Subcutaneous abdominal adipose tissue (tissue), 5 donors: ENCODE data around the gene PLEKHA4.

Source experiments
- H3K27ac ChIP-seq: one replicate; pipeline ENCODE4 v1.7.0; 2013; ENCODE audit warnings: low read depth, mild to moderate bottlenecking, inconsistent platforms, low read length, moderate library complexity
- H3K27me3 ChIP-seq, 5 donors: one replicate each; pipeline ENCODE4 v1.7.0; 2013; ENCODE audit warnings: low read length in 5 of 5, inconsistent platforms in 1 of 5; ENCODE audit not compliant: control insufficient read depth in 5 of 5, insufficient read depth in 4 of 5
- H3K36me3 ChIP-seq, 5 donors: one replicate each; pipeline ENCODE4 v1.7.0; 2013; ENCODE audit warnings: low read length in 5 of 5; ENCODE audit not compliant: control insufficient read depth in 5 of 5, insufficient read depth in 5 of 5
- H3K4me1 ChIP-seq, 5 donors: one replicate each; pipeline ENCODE4 v1.7.0; 2013; ENCODE audit warnings: low read length in 5 of 5, mild to moderate bottlenecking in 3 of 5, moderate library complexity in 1 of 5; ENCODE audit not compliant: control insufficient read depth in 5 of 5, insufficient read depth in 5 of 5
- H3K4me3 ChIP-seq, 5 donors: one replicate each; pipeline ENCODE4 v1.7.0; 2013; ENCODE audit warnings: low read length in 5 of 5, low read depth in 1 of 5
- H3K9ac ChIP-seq, 5 donors: one replicate each; pipeline ENCODE4 v1.7.0; 2013; ENCODE audit warnings: low read length in 5 of 5, mild to moderate bottlenecking in 4 of 5, moderate library complexity in 3 of 5
- H3K9me3 ChIP-seq, 5 donors: one replicate each; pipeline ENCODE4 v1.7.0; 2013; ENCODE audit warnings: low read length in 5 of 5; ENCODE audit not compliant: control insufficient read depth in 5 of 5
- donor health status: healthy.
- donor health status: healthy.
- donor health status: healthy.
- donor health status: healthy.
- donor health status: healthy.

Gene PLEKHA4

GRCh38 chr19:48835734-48836088 is 32.7 kb downstream of the PLEKHA4 start:
- Histone ChIP-seq H3K9me3 (no peaks in the 10 kb centered on the region), H3K4me1 (peaks cover 0 to 23% (median 16%) of the 10 kb centered on the region in 5 donors), H3K4me3 (peak overlapping the region; percentile 34 to 70 (median 63)), H3K9ac (peak overlapping the region in 4 of 5 donors; percentile 27 to 78 (median 66)), H3K36me3 (peaks cover 0 to 12% (median 0%) of the 10 kb centered on the region in 5 donors), H3K27ac (peak overlapping the region; percentile 17), H3K27me3 (no peaks in the 10 kb centered on the region)

- Histone ChIP-seq H3K27ac (no peak overlapping the region), H3K36me3 (peaks cover 0 to 12% (median 0%) of the 10 kb centered on the region in 5 donors), H3K4me1 (peaks cover 0 to 23% (median 16%) of the 10 kb centered on the region in 5 donors), H3K9me3 (no peaks in the 10 kb centered on the region), H3K27me3 (no peaks in the 10 kb centered on the region), H3K4me3 (no peak overlapping the region), H3K9ac (no peak overlapping the region)
These were observed 34.4 kb downstream of the PLEKHA4 start for GRCh38 chr19:48833977-48834376.

- Histone ChIP-seq H3K27ac (no peak overlapping the region), H3K9ac (no peak overlapping the region), H3K36me3 (peaks cover 0 to 12% (median 0%) of the 10 kb centered on the region in 5 donors)
These were observed 35.4 kb downstream of the PLEKHA4 start for GRCh38 chr19:48833049-48833448.

GRCh38 chr19:48830965-48831364 is 37.5 kb downstream of the PLEKHA4 start:
- no peaks in the 10 kb centered on the region for H3K27me3 ChIP-seq
- H3K36me3 ChIP-seq, result peaks cover 0 to 15% (median 0%) of the 10 kb centered on the region in 5 donors
- H3K9ac ChIP-seq, result no peak overlapping the region
- H3K4me3 ChIP-seq, result no peak overlapping the region
- no peaks in the 10 kb centered on the region for H3K9me3 ChIP-seq
- peaks cover 0 to 8% (median 5%) of the 10 kb centered on the region in 5 donors for H3K4me1 ChIP-seq
- H3K27ac ChIP-seq, result no peak overlapping the region

More at GRCh38 chr19:48833049-48833448, 35.4 kb downstream of the PLEKHA4 start:
- Histone ChIP-seq H3K4me3 (no peak overlapping the region), H3K9me3 (no peaks in the 10 kb centered on the region), H3K4me1 (peaks cover 0 to 23% (median 16%) of the 10 kb centered on the region in 5 donors), H3K27me3 (no peaks in the 10 kb centered on the region)

GRCh38 chr19:48830088-48830487 is 38.3 kb downstream of the PLEKHA4 start:
- Histone ChIP-seq H3K4me1 (no peaks in the 10 kb centered on the region), H3K27ac (no peak overlapping the region), H3K9me3 (no peaks in the 10 kb centered on the region), H3K36me3 (peaks cover 0 to 15% (median 0%) of the 10 kb centered on the region in 5 donors), H3K9ac (no peak overlapping the region), H3K27me3 (no peaks in the 10 kb centered on the region), H3K4me3 (no peak overlapping the region)

GRCh38 chr19:48826606-48827020 is 41.8 kb downstream of the PLEKHA4 start:
- Histone ChIP-seq H3K9ac (no peak overlapping the region), H3K4me1 (no peaks in the 10 kb centered on the region), H3K36me3 (peaks cover 0 to 12% (median 0%) of the 10 kb centered on the region in 5 donors), H3K9me3 (no peaks in the 10 kb centered on the region), H3K27me3 (no peaks in the 10 kb centered on the region), H3K4me3 (no peak overlapping the region), H3K27ac (no peak overlapping the region)

GRCh38 chr19:48822514-48822913 is 45.9 kb downstream of the PLEKHA4 start:
- Histone ChIP-seq H3K27me3 (no peaks in the 10 kb centered on the region), H3K4me3 (no peak overlapping the region), H3K9me3 (no peaks in the 10 kb centered on the region), H3K9ac (no peak overlapping the region), H3K27ac (no peak overlapping the region), H3K36me3 (peaks cover 0 to 8% (median 0%) of the 10 kb centered on the region in 5 donors), H3K4me1 (peaks cover 7 to 12% (median 10%) of the 10 kb centered on the region in 5 donors)

- Histone ChIP-seq H3K4me1 (peaks cover 7 to 12% (median 10%) of the 10 kb centered on the region in 5 donors), H3K27ac (no peak overlapping the region), H3K9ac (no peak overlapping the region), H3K4me3 (no peak overlapping the region), H3K36me3 (peaks cover 0 to 7% (median 0%) of the 10 kb centered on the region in 5 donors), H3K27me3 (no peaks in the 10 kb centered on the region), H3K9me3 (no peaks in the 10 kb centered on the region)
These were observed 46.8 kb downstream of the PLEKHA4 start for GRCh38 chr19:48821633-48822032.

GRCh38 chr19:48819366-48819816 is 49.0 kb downstream of the PLEKHA4 start:
- Histone ChIP-seq H3K36me3 (peaks cover 0 to 5% (median 0%) of the 10 kb centered on the region in 5 donors), H3K4me3 (no peak overlapping the region), H3K9ac (peak overlapping the region in 1 of 5 donors; percentile 0), H3K27me3 (no peaks in the 10 kb centered on the region), H3K9me3 (no peaks in the 10 kb centered on the region), H3K4me1 (peaks cover 7 to 14% (median 10%) of the 10 kb centered on the region in 5 donors), H3K27ac (no peak overlapping the region)

- Histone ChIP-seq H3K4me1 (peaks cover 7 to 14% (median 10%) of the 10 kb centered on the region in 5 donors), H3K4me3 (no peak overlapping the region), H3K27ac (no peak overlapping the region), H3K36me3 (peaks cover 0 to 5% (median 0%) of the 10 kb centered on the region in 5 donors), H3K9me3 (no peaks in the 10 kb centered on the region), H3K27me3 (no peaks in the 10 kb centered on the region), H3K9ac (no peak overlapping the region)
These were observed 50.1 kb downstream of the PLEKHA4 start for GRCh38 chr19:48818234-48818820.
